GM06990 (cell line): ENCODE data around the gene BHLHA15.

Experiments
- DNase-seq: peaks from one replicate; pipeline ENCODE4 v3.0.0-alpha.2; 2011; ENCODE audit not compliant: insufficient read length; ENCODE audit errors: extremely low read depth
- H3K27me3 ChIP-seq: replicated peaks from 2 replicates; pipeline ENCODE4 v1.6.0; 2011; ENCODE audit warnings: low read length; ENCODE audit not compliant: control insufficient read depth, insufficient read depth
- H3K36me3 ChIP-seq: 2 replicates; pipeline ENCODE4 v1.5.1; 2011; ENCODE audit warnings: low read length; ENCODE audit not compliant: control insufficient read depth, insufficient read depth
- H3K4me3 ChIP-seq: replicated peaks from 2 replicates; pipeline ENCODE4 v1.5.1; 2011; ENCODE audit warnings: low read depth, mild to moderate bottlenecking, control low read depth, low read length
- CTCF ChIP-seq: IDR thresholded peaks from 2 replicates; pipeline ENCODE4 v1.5.1; 2011; ENCODE audit warnings: low read length, control low read depth, mild to moderate bottlenecking, inconsistent platforms; ENCODE audit not compliant: insufficient read depth, poor library complexity, severe bottlenecking

BHLHA15 gene

DNA sequence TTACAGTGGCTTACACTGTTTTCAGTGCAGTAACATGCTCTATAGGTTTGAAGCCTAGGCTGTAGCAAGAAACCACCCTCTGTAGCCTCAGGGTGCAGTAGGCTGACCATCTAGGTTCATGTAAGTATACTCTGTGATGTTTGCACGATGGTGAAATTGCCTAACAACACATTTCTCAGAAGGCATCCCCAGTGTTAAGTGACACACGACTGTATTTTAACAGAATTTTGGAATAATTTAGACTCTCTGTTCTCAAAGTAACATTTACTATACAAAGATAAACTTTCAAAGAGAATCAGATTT is 44.6 kb upstream of the BHLHA15 start:
- Histone ChIP-seq H3K27me3 (no peaks in the 10 kb centered on the region), H3K4me3 (no peak overlapping the region), H3K36me3 (no peaks in the 10 kb centered on the region)
- TF ChIP-seq CTCF = no peak
- no peak for DNase-seq

DNA sequence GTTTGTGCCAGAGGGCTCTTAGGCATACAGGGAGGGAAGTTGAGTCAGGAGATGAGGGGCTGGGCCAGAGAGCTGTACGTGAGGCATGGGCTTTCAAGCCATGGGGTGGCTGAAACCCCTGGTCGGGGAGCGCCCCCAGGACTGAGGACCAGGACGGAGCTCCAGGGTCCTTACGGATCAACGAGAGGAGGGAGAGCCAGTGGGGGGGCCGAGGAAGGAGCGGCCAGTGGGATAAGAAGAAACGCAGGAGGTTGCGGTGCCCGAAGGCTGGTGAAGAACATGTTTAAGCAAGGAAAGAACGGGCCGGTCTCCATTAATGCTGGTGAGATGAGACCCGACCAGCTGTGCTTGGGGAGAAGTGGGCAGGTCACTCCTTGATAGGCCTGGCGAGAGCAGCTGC is 43.6 kb upstream of the BHLHA15 start:
- no peaks in the 10 kb centered on the region for H3K27me3 ChIP-seq
- H3K36me3 ChIP-seq = peaks cover 3% of the 10 kb centered on the region
- H3K4me3 ChIP-seq = no peak overlapping the region
- TF ChIP-seq CTCF = no peak
- no peak for DNase-seq

DNA sequence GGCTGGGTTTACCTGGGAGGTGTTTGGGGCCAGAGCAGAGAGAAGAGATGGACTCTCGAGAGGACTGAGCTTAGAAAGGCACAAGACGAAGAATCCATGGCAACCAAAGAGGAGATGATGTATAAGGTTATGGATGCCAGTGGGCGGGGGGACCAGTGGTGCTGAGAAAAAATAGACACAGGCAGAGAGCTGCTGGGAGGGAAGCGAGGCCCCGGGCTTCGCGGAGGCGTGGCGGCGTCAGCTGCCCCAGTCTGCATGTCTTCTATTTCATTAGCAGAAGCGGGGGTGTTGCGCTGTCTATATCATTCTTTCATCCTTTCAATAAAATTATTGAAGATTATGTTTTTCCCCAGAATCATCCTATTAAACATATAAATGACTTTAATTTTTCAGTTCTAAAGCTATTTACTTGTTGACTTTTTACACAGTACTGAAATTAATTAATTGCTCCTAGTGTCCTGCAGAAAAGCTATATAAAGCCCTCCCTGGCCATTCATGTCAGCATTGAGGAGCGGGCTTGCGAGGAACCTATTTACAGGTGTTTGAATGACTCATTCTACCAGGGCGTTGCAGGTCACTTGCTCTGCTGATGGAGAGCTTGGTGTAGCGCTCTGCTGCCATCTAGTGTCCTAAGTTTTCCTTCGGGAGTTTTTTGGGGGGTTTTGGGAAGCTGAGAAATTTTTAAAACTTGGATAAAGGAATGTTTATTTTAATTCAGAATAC is 42.9 kb upstream of the BHLHA15 start:
- TF ChIP-seq CTCF = peak; percentile 73
- no peak for DNase-seq
- H3K36me3 ChIP-seq = peaks cover 3% of the 10 kb centered on the region
- no peaks in the 10 kb centered on the region for H3K27me3 ChIP-seq
- no peak overlapping the region for H3K4me3 ChIP-seq

DNA sequence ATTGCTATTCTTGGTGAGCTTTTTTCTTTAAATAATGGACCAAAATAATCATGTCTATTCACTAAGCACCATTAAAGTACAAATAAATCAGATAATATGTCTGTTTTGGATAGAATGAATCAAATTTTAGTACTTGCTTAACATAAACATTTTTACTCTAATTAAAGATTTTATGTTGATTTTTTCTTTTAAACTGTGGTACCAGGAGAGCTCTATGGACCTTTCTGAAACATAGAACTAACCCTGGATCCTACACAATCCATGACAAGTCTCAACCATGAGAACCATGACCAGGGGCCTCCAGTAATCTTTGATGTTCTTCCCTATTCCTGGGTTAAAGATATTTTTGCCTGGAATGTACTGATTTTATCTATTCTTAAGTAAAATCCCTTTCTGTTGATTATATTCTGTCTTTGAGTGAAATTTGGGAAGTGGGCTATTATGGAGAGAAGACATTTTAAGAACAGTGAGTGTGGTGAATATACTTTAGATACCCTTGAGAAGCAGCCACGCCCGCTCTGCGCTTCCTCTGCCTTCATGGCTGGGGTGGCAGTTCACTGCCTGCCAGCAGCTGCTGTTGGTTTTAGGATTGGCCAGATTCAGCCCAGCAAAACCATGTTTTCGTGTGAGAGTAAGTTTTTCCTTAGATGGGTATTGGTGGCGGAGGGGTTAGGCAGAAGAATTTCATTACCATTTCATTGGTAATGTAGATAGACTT is 42.2 kb upstream of the BHLHA15 start:
- H3K4me3 ChIP-seq = no peak overlapping the region

DNA sequence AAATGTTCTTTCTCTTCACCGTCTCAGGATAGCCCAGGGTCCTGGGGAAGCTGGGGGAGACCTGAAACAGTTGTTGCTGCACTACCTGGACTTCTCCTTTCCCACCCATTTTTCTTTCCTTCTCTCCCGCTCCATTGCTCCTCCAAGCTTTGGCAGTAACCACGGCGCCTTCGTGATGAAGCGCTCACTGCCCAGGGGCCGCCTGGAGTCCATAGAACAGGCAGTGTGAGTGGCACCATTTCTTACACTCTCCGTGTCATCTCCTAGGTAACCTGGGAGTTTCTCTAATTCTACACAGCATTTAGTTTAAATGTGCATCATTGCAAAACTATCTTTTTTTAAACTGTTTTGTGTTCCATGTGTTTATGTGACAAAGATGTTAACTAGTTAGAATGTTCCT is 40.3 kb upstream of the BHLHA15 start:
- DNase-seq = no peak
- no peaks in the 10 kb centered on the region; the same call in 1 of the 2 replicates for H3K27me3 ChIP-seq
- no peak overlapping the region for H3K4me3 ChIP-seq
- no peak for TF ChIP-seq CTCF
- H3K36me3 ChIP-seq = peaks cover 5% of the 10 kb centered on the region

More for the DNA sequence above, 42.2 kb upstream of the BHLHA15 start:
- Histone ChIP-seq H3K36me3 (peaks cover 3% of the 10 kb centered on the region), H3K27me3 (no peaks in the 10 kb centered on the region)
- no peak for DNase-seq
- no peak for TF ChIP-seq CTCF
